ENCODE data around the gene POLR2J2. TPM values are rescaled to one million over a fixed set of nuclear protein-coding genes. Genes with fewer than 3 reads are reported as not detected.
"Not testable (repeated sequence)": the region's sequence is repeated elsewhere in the genome, so short reads cannot be mapped to it uniquely, and the experiment has no call there.

Gene POLR2J2
- total RNA-seq: 3.3 TPM

DNA sequence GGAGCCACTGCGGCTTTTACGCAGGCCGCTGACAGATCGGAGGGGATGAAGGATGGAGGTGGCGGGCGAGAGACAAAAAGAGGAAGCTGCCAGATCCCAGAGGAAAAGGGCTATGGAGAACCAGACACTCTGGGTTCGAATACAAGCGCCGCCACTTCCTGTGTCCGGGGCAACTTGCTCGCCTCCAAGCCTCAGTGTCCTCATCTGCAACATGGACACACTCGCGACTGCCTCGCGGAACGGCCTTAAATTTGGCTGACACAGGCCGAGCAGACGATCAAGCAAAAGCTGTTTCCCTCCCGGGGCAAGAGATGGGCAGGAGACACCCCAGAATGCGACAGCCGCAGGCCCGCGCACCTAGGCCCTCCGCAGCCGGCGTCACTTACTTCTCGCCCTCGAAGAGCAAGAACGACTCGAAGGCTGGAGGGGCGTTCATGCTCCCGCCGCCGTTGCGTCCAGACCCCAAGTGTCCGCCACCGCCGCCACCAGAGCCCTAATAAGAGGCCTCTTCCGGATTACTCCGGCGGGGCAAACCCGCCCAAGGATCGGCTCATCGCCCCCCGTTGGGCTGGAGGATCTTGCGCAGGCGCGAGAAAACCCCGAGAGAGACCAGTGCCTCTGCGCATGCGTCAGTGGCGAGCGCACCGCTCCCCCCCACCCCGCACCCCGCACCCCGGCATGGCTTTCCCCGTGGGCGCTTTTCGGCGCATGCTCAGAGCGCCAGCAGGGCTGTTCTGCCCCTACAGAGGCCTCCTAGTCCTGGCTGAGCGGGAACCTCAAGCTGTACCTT, at the start of gene POLR2J2:
Gene POLR2J2, minus strand, starts transcription at position 498 of the 790 bp plus-strand sequence. Its CDS starts 62 bp downstream, at position 436.
- peak; percentile 82 for ATAC-seq

- not testable (repeated sequence) for ATAC-seq
Observed at GRCh38 chr7:102718491-102718890, 47.0 kb upstream of the POLR2J2 start.

DNA sequence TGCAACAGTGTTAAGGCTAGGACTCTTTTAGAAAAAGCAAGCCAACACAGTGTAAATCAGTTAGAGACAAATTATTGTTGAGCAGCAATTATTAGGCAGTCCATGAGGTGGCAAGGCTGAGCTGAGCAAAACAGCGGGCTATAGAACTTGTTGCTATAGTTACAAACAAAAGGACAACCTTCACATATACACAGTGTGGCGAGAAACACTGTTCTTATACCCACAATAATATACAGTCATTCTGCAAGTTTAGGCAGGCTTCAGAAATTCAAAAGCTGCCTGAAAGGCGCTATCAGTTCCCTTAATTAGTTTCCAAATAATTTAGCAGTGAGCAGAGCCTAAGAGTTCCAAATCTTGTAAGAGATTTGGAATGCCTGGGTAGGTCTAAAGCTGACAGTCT, 44.3 kb upstream of the POLR2J2 start:
- ATAC-seq: peak; percentile 93

DNA sequence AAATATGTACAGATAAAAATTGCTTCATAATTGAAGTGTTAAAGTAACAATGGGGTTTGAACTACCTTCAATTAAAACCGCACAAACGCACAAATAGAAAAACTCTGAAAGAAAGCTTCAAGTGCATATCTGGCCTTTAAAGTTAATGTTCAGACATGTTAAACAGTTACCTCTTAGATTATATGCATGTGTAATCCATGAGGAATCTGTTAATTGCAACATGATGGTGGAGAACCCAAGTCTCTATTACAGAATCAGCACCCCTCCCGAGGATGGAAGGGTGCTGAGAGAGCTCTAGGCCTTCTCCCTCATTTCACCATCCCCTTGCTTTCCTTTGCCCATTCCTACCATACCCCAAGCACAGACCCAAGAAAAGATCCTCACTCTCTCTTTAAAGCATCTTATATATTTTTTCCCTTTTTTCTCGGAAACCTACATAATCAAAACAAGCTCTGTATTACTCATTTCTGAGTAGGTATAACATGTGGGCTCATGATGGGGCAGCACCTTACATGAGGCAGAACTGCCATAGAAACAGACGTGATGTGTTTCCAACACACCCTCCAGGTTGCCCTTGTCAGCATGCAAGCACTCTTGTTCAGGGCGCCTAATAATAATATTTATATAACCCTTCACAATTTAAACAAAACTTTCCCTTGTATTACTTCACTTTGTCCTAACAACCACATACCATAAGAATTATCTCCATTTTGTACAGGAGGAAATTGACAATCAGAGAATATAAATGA, 43.5 kb upstream of the POLR2J2 start:
- ATAC-seq: peak; percentile 56

DNA sequence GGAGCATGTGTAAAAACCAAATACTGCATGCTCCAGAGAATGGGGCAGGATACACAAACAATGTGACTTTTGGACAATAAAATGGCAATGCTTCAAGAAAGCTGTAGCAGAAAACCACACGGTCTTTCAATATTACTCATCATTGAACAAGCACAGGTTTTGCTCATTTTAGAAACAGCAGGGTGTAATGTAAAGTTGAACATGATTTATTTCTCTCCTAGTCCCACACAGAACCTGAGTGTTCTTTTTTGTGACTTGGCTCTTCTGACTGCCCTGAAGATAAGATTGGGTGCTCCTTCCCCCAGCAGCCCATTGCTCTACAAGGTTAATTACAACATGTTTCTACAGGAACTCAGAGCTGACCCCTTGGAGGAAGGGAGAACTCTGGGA, 42.2 kb upstream of the POLR2J2 start:
- peak; percentile 29 for ATAC-seq

GRCh38 chr7:102713011-102713690, 41.7 kb upstream of the POLR2J2 start:
- peak; percentile 26 for ATAC-seq

DNA sequence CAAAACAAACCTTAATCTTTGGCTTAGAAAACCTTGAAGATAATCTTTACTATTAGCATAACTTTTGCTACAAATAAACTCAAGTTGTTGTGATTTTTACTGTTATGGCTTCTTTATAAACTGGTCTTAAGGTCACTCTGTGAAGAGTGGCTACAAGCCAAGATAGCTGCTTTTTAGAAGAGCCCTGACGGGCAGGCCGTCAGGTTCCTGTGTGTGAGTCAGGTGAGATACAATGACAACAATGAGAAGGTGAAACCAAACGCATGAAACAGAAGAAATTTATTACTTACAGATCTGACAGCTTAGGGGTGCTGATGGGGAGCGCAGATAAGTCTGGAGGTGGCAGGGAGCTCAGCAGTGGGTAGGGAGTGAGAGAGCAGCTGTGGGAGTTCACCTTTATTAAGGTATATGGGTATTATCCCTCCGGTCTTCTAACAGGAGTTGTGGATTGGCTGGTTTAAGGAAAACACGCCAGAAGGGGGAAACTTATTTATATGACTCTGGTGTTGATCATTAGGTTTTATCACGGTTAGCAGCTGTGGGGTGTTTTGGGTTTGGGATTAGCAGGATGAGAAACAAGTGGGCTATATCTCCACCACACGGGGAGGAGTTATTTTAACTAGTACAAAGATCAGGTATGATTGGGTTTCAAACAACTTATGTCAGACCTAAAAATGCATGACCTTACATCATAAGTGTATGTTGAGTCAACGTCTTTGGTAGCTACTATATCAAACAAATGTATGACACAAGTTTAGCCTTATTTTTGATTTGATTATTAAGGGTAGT, 27.7 kb upstream of the POLR2J2 start:
- ATAC-seq: not testable (repeated sequence)

DNA sequence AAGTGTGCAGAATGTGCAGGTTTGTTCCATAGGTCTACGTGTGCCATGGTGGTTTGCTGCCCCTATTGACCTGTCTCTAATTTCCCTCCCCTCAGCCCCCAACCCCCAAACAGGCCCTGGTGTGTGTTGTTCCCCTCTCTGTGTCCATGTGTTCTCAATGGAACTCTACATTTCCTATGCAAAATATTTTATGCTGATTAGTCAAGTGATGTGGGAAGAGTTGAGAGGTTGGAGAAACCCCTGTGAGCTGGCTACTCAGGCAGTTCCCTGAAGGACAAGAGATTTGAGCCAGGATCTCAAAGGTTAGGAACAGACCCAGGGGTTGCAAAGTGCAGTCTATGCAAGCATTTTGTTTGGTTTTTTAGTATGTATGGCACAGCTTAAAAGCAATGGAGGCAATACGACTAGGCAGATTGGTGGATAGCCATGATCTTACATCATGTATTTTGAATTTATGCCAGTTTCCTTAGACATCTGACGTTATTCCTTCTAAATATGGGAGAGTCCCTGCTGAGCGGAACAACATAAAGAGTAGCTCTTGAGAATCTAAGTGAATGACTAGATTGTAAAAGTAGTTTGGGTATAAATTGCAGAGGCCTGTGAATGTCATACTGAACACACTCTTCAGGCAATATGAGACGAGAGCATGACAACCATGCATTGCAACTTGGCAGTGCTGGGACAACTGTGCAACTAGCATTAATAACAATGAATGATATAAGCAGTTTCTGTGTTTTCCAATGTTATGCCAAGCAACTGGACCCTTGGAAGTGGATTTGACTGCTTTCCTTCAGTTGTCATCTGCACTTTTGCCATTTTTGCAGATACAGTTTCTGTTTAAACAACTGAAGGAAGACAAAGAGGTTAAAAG, 26.4 kb upstream of the POLR2J2 start:
- not testable (repeated sequence) for ATAC-seq

GRCh38 chr7:102696009-102696408, 24.5 kb upstream of the POLR2J2 start:
- ATAC-seq: not testable (repeated sequence)

GRCh38 chr7:102695033-102695552, 23.6 kb upstream of the POLR2J2 start:
- not testable (repeated sequence) for ATAC-seq

- not testable (repeated sequence) for ATAC-seq
Observed at GRCh38 chr7:102694008-102694407, 22.5 kb upstream of the POLR2J2 start.

DNA sequence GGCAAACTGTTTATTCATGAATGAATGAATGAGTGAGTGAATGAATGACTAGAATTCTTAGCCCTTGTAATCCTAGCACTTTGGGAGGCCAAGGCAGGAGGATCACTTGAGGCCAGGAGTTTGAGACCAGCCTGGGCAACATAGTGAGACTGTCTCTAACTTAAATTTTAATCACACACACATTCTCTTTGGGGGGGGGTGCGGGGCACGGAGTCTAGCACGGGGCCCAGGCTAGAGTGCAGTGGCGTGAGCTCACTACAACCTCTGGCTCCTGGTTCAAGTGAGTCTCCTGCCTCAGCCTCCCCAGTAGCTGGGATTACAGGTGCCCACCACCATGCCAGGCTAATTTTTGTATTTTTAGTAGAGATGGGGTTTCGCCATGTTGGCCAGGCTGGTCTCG, 19.1 kb upstream of the POLR2J2 start:
- not testable (repeated sequence) for ATAC-seq

GRCh38 chr7:102689436-102690282, 18.2 kb upstream of the POLR2J2 start:
- ATAC-seq: peak; percentile 66

DNA sequence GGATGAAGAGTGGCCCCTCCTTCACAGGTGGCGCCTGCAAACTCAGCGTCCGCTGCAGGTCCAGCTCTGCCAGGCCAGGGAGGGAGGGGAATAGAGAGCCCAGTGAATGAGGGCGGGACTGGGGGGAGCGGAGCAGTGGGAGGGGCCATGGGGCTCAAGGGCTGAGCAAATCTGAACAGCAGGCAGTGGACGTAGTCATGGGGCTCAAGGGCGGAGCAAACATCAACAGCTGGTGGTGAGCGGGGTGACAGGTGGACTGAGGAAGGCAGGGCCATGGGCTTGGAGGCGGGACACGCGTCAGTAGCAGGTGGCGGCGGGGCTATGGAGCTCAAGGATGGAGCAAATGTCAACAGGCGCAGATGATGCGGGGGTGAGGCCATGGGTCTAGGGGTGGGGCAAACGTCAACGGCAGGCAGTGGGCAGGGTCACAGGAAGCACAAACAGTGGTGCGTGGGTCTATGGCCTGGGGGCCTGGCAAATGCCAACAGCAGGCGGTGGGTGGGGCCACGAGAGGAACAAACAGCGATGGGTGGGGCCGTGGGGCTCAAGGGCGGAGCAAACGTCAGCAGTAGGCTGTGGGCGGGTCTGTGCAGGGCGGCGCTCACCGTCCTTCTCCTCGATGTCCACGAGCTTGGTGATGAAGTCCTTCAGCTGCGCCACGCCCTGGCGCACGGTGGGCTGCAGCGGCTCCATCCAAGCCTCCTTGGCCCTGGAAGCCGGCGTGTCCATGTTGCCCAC, 17.0 kb upstream of the POLR2J2 start:
- peak; percentile 90 for ATAC-seq

GRCh38 chr7:102682560-102682959, 11.1 kb upstream of the POLR2J2 start:
- ATAC-seq: peak; percentile 72

- peak; percentile 35 for ATAC-seq
Observed at GRCh38 chr7:102680780-102681179, 9.3 kb upstream of the POLR2J2 start.

DNA sequence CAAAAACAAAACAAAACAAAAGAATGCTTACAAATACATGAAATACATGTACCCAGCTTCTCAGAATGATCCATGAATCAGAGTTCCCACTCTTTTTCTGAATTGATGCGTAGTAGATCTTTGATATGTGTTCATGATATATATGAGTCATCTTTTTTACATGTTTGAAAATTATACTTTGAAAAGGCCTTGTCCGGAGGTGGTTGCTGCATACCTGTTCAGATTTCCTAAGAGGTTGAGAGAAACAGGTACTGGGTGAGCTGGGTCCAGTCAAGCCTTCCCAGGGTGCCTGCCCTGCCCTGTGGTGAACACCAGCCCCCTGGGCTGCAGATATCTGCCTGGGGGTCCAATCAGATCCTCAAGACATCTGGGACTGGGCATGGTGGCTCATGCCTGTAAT, 4.1 kb upstream of the POLR2J2 start:
- peak; percentile 39 for ATAC-seq

DNA sequence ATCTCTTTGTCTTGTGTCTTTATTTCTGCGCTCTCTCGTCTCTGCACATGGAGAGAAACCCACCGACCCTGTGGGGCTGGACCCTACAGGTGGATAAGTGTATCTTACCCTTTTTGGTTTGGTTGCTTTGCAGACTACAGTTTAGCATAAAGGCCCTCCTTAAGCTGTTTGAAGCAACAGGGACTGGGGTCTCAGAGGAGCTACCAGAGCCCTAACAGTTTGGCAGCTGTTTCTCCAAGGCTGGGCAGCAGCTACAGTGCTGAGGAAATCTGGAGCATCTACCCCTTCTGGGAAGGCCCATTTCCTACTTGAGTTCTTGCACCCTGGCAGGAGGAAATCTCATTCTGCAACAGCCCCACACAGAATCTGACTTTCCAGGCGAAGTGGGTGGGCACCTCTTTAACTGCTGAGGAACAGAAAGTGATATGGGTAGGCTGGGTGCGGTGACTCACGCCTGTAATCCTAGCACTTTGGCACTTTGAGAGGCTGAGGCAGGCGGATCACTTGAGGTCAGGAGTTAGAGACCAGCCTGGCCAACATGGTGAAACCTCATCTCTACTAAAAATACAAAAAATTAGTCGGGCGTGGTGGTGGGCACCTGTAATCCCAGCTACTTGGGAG, 2.1 kb upstream of the POLR2J2 start:
- not testable (repeated sequence) for ATAC-seq

DNA sequence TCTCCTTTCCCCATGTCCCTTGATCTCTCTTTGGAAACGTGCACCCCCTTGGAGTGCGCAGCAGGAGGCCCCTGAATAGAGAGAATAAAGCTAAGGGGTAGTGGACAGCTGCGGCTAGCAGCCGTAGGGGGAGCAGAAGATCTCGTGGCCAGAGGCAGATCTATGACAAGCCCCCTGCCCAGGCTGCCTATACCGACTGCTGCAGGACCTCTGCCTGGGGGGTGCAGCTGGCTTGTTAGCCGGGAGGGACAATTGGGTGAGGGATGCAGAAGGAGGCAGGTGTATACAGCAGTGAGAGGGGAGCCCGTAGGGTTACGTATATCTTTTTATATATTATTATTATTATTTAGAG, 469 bp upstream of the POLR2J2 start:
- not testable (repeated sequence) for ATAC-seq

Data from esophagus mucosa (tissue), 1 donor.